T-helper 1 cell treated with Interleukin-12 subunit alpha and Interleukin-12 subunit beta and Interleukin-4 antibody, amounts not matched to agents 30 ng/mL and 1 ng/mL, for 36 hours (primary cell): ENCODE measurements around the gene CYP4V2. TPM values are rescaled to one million over a fixed set of nuclear protein-coding genes. Genes with fewer than 3 reads are reported as not detected.

ENCODE experiments used
- total RNA-seq: library from RNA; stranded (reverse); gene quantifications from 2 replicates; pipeline ENCODE4 v1.2.3, GENCODE V29; 2022

CYP4V2 gene
- total RNA-seq, 1 donor from 2014 or later, result 25.4 TPM

Other genes with a start within 250 kb of the CYP4V2 start
- gene TLR3, start 122.4 kb upstream of the CYP4V2 start, total RNA-seq, result 0.51 and 0.66 TPM in 2 replicates
- gene FAM149A, start 86.9 kb upstream of the CYP4V2 start, total RNA-seq, result 0.61 and 0.78 TPM in 2 replicates
- 0.46 and 0.64 TPM in 2 replicates for gene KLKB1, start 35.9 kb downstream of the CYP4V2 start, total RNA-seq
- gene F11, start 74.6 kb downstream of the CYP4V2 start, total RNA-seq, result 0.10 TPM in 1 of 2 replicates, not detected in the other